Stromal cell of bone marrow (primary cell): Measurements from ENCODE around the gene PUM2.

Experiments
- DNase-seq: peaks from one replicate; pipeline ENCODE4 v3.0.0-alpha.2; 2012; ENCODE audit warnings: low read depth

The PUM2 gene

DNA sequence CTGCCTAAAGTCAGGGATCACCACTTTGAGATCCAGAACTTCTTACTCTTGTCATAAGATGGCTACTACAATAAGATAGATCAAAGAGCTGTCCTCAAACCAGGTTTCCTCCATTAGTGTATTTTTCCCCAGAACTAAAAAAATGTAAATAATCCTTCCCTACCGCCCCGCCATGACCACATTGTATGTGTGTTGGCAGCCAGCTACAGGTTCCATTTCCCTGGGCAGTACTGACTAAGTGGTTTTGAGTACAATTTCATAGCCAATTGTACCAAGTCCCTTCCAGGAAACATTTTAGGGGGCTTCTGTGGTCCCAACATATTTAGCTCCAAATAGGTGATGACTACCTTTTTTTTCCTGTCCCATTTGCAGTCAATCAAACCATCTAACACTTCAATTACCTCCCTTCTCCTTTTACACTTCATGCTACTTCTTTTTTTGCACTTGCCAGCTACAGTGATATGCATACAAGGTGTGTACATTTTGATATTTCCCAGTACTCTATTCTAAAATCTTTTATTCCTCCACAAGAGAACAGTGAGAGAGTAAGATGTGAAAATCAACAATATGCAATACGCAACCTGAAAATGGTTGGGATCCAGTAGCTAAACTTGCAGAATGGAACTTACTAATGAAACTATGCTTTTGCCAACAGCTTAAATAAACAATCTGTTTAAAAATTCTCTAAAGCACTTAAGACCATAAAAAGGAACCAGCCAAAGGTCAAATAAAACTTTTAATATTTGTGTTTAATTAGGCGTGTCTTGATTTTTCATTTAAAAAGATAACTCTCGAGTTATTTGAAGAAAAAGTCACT lies 3.9 kb downstream of the PUM2 start:
- no peak for DNase-seq

DNA sequence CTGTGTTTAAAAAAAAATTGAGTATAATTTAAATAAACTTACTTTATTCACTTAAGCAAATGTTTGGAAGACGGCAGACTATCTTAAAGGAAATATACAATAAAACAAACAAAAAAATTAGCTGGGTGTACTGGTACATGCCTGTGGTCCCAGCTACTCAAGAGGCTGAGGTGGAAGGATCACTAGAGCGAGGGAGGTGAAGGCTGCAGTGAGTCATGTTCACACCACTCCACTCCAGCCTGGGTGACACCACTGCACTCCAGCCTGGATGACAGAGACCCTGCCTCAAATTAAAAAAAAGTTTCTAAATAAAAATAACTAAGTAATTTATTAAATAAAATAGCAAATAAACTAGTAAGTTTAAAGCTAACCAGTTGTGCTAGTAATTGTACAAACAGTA lies 7.5 kb downstream of the PUM2 start:
- DNase-seq = no peak

DNA sequence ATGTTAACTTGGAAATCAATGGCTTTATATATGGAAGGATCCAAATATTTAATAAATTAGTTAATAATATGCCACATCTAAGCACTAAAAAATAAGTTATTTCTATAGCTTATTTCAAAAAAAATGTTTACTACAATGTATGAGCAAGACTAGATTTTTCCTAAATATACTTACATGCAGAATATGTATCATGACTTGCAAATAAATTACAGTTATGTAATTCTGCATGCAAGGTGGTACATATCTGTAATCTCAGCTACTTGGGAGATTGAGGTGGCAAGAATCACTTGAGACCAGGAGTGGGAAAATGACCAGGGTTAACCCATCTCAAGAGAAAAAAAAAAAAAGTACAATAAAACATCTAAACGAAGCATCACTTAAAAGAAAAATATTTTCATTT lies 11.6 kb downstream of the PUM2 start:
- no peak for DNase-seq

DNA sequence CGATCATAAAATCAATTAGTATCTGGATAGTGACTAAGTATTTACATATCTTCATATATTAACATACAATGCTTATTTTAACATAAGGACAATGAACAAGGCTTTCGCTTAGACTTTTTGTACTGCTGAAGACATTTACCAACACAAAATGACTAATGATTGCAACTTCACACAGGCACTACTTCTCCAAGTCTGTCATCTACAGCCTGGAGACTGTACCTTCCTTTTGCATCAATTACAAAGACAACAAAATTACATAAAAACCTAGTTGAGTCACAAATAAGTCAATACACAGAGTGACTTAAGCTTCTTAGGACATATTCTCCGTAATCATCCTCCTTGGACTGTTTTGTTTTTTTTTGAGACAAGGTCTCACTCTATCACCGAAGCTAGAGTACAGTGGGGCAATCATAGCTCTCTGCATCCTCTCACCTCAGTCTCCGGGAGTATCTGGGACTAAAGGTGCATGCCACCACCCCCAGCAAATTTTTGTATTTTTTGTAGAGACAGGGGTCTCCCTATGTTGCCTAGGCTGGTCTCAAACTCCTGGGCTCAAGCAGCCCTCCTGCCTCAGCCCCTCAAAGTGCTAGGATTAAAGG lies 15.9 kb downstream of the PUM2 start:
- DNase-seq = no peak

DNA sequence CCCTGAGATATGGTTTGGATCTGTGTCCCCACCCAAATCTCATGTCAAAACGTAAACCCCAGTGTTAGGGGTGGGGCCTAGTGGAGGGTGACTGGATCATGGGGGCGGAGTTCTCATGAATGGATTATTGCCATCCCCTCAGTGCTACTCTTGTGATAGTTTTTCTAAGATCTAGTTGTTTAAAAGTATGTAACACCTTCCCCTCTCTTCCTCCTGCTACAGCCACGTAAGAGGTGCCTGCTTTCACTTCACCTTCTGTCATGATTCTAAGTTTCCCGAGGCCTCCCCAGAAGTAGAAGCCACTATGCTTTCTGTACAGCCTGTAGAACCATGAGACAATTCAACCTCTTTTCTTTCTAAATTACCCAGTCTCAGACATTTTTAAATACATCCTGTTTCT lies 16.9 kb downstream of the PUM2 start:
- DNase-seq = no peak

DNA sequence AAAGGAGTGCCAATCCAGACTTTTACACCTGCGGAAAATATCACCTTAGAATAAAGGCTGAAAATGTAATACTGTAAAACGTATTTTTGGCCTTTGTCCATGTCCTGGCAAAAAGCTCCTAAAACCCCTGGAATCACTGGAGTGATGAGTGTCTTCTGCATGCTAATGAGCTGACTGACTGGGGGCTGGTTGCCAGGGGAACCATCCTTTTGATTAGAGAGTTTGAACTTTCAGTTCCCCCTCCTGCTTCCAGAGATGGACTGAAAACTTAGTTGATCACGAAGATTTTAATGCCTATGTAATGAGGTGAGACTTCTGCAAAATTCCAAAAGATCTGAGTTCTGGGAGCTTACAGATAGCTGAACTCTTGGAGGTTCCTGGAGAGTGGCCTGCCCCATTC lies 20.5 kb downstream of the PUM2 start:
- DNase-seq = no peak

DNA sequence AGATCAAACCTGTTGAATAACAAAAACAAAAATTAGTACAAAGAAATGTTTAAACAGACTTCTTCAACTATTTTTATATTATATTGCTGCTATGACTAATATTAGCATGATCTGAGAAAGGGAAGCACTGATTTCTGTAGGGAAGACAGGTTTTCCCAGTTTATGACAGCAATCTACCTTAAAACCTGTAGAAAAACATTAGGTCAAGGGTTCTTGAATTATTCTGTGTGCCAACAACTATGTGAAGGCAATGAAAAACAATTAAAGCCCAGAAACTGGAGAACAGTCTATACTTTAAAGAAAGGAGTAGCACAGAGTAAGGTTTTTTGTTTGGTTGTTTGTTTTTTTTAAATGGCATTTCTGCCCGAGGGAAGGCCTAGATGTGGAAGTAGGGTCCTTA lies 23.3 kb downstream of the PUM2 start:
- no peak for DNase-seq

DNA sequence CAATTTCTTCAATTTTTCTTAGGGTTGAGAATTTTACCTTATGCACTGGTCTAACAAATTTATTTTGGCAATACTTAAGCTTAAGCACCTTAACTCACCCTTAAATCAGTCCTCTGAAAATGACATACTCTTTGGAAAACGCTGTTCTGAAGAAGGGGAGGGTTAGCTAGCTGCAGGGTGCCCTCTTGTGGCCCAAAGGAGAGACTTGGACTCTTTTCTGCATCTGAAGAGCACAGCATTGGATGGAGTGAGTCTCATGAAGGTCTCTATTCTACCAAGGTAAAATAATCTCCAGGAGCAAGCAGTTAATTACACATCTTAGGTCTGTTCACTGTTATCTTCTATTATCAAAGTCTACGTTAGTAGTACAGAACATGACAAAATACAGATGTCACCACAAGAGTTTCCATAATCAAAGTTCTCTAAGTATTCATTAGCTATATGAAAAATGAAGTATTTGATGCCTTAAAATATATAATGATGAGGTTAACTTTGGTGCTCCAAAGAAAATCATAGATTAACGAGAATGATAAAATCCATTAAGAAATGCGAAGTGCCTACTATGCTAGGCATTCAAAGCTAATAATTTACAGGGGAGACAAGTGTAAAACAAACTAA lies 24.4 kb downstream of the PUM2 start:
- DNase-seq = peak; percentile 28

DNA sequence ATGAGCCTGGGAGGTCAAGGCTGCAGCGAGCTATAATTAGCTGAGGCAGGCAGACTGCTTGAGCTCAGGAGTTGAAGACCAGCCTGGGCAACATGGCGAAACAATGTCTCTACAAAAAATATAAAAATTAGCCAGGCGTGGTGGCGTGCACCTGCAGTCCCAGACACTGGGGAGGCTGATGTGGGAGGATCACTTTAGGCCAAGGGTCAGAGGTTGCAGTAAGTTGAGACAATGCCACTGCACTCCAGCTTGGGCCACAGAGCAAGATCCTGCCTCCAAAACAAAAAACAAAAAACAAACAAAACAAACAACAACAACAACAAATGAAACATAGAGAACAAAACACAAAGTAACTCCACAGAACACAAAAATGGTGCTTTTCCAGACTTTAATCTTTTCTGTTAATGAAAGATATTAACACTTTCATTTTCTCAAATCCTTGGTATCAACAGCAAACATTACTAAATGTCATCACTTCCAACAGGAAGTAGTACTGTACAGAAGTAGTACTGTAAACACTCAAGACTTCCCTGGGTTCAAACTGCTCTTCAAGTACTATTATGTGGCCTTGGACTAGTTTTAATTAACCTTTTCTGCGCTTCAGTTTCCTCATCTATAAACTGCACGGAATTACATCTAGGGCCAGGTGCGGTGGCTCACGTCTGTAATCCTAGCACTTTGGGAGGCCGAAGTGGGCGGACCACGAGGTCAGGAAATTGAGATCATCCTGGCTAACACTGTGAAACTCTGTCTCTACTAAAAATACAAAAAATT lies 27.9 kb downstream of the PUM2 start:
- DNase-seq = no peak

DNA sequence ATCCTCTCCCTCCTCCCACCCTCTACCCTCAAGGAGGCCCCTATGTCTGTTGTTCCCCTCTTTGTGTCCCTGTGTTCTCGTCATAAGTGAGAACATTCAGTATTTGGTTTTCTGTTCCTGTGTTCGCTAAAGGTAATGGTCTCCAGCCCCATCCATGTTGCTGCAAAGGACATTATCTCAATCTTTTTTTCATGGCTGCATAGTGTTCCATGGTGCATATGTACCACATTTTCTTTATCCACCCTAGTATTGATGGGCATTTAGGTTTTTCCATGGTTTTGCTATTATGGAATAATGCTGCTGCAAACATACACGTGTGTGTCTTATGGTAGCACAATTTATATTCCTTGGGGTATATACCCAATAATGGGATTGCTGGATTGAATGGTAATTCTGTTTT lies 33.0 kb downstream of the PUM2 start:
- no peak for DNase-seq

DNA sequence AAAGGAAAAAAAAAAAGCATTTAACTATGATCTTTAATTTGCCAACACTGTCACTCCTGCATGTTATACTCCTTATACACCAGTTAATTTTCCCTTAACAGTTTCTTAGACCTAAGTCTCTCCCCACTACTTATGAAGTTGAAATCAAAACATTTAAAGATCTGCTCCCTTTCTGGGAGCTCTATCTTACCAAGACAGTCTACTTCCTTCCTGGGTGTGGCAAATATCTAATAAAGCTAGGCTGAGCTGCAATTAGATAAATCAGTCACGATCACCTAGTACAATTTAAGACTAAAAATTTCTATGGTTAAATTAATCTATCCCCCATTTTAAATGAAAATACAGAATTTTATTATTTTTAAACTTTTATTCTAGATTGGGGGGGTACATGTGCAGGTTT lies 33.4 kb downstream of the PUM2 start:
- no peak for DNase-seq

DNA sequence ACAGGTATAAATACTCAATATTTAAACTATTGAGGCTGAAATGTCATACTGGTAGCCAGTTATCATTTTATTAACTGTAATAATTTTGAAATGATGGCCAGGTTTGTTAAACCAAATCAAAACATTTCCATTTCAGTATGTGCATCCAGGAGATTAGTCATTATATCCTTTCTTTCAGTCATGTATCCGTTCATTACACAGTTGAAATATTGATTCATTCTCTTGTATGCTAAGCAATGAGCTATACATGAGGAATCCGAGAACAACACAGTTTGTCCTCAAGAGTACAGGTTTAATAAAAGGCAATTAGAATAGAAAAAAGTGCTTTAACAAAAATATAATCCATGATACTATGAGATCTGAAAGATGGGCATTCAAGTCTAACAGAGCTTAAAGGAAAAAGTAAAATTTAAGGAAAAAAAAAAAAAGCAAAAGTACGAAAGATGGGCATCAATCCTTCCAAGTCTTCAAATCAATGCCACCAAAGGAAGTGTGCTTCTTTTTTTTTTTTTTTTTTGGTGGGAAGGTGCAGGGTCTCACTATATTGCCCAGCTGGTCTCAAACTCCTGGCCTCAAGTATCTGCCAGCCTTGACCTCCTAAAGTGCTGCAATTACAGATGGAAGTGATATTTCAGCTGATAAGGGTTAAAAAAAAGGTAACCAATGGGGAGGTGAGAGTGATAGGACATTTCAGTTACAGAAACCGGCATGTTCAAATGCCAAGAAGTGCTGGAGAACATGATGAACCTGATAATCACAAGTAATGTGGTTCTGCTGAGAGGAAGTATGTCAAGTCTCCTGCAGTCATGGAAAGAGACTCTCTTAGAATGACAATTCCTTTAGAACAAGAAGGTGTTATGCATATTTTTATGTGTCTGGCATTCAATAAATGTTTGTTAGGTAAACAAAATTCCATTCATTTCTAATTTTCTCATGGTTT lies 35.8 kb downstream of the PUM2 start:
- DNase-seq = no peak

DNA sequence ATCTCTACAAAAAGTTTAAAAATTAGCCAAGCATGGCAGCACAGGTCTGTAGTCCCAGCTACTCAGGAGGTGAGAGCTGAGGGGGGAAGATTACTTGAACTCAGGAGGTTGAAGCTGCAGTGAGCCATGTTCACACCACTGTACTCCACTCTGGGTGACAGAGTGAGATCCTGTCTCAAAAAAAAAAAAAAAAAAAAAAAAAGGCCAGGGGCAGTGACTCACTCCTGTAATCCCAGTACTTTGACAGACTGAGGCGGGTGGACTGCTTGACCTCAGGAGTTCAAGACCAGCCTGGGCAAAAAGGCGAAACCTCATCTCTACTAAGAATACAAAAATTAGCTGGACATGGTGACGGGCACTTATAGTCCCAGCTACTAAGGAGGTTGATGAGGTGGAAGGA lies 37.0 kb downstream of the PUM2 start:
- no peak for DNase-seq

DNA sequence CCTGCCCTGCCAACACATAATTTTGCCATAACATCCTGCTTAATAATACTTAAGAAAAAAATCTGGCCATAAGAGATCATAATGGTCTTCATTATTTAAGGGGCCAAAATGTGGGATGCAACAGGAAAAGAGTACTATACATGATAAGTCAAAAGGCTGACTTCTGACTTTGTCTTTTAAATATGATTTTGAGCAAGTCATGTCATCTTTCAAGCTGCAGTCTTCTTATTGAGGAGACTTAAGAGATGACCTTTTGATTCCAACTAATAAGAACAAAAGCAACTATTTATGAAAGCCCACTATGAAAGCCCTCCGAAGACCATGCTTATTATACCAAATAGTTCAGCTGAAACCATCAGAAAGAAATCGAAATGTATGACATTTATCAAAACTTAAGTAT lies 41.6 kb downstream of the PUM2 start:
- no peak for DNase-seq

DNA sequence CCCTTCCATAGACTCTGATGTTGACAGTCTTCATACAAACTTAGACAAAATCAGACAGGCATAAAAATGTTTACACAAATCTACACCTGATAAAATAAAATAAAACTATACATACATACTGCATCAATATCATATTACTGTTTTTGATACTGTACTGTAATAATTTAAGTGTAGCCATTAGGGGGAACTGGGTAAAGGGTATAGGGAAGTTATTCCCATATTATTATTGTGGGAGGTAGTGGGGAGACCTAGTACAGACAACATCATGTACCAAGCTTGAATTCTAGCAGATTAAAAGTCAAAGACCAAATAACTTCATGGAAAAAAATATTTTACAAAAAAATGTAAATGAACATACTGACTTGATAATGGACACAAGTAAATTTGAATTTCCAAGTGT lies 43.3 kb downstream of the PUM2 start:
- no peak for DNase-seq

DNA sequence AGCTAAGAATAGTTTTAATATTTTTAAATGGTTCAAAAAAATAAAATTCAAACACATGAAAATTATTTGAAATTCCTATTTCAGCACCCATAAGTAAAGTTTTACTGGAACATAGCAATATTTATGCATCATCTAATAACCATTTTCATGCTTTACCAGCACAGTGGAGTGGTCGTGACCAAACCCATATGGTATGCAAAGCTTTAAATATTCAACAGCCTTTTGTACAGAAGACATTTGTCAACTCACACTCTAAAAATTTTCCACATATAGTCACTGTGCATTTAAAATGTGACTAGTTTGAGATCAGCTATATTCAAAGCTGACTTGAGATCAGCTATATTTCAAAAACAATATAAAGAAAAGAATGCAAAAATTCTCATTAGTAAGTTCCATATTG lies 46.2 kb downstream of the PUM2 start:
- DNase-seq = no peak

DNA sequence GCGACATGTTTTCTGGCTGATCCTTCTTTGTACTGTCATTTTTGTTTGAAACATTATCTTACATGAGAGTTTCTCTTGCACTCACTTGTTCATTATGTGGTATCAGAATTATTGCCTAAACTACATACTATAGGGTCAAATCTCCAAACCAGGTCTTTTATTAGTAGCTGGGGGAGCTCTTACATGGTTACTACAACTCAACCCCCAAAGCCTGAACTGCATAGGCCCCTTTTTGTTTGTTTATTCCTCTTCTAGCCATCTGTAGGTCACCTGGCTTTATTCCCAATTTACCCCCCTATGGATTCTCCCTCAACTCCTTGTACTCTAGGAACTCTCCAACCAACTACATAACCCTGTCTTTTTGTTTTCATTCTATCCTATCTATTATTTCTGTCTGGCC lies 46.7 kb downstream of the PUM2 start:
- no peak for DNase-seq

DNA sequence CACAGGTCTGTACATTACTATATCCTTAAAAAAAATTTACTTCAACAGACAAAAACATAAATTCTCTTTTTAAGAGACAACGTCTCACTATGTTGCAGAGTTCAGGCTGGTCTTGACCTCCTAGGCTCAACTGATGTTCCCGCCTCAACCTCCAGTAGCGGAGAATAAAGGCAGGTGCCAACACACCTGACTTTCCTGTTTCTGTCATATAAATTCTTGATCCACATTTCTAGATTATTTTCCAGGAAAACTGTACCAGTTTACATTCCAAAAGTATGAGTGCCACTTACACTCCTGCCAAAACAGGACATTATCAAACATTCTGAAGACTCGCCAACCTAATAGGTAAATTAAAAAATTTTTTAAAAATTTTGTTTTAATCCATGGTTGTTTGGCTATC lies 48.6 kb downstream of the PUM2 start:
- DNase-seq = no peak

DNA sequence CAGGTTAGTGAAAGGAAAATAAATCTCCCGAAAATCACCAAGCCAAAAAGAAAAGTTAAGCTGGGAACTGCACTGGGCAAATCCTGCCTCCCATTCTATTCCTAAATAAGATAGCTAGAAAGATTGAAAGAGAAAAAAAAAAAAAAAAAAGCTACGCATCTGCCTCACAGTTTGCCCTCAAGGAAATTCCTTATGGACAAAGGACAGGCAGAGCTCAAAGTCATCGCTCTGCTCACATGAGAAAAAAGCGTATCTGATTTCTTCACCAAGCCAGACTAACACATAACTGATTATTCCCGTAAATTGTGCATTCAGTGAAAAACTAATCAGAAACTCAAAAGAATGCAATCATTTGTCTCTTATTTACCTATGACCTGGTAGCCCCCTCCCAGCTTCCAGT lies 50.0 kb downstream of the PUM2 start:
- DNase-seq = no peak

DNA sequence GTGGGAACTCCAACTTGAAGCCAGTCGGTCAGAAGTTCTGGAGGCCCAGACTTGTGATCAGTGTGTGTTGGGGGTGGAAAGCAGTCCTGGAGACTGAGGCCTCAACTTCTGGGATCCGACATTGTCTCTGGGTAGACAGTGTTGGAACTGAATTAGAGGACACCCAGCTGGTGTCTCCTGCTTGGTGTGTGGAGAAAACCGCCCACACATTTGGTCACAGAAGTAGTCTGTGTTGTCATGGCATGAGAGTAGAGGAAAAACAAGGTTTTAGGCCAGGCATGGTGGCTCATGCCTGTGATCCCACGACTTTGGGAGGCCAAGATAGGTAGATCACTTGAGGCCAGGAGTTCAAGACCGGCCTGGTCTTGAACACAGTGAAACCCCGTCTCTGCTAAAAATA lies 51.5 kb downstream of the PUM2 start:
- no peak for DNase-seq

DNA sequence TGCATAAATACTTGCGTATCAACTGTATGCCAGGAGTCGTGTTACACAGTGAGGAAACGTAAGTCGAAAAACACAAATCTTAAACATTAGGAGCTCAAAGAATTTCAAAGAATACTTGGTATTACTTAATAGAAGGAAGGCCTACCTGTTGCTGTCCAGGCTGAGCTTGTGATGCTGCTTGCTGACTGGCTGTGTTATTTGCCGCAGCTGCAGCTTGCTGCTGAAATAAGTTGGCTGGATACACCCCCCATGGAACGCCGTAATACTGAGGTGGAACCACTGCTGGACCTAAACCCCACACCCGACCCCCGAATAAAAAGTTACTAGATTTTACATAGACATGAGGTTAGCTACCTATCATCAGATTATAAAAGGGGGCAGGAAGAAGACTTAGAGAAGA lies 56.4 kb downstream of the PUM2 start:
- no peak for DNase-seq

DNA sequence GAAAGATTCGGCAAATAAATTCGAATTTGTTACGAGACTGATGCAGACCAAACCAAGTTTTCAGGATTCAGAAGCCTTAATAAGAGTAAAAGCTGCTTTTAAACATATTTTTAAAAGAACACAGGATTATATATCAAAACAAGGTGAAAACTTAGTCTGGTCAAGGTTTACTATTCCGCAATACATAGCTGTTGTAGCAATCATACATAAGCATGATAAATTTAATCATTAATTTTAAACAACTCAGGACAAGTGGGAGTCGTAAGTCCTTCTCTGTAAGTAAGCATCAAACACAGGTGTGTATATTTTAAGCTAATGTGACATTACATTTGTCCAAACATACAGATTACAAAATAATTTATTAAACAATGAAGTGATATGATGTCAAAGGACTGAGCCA lies 57.7 kb downstream of the PUM2 start:
- no peak for DNase-seq
